H9 (cell line): ENCODE measurements around the gene PIK3C2A. TPM values are rescaled to one million over a fixed set of nuclear protein-coding genes. Genes with fewer than 3 reads are reported as not detected.

Source experiments
- DNase-seq: peaks from one replicate; pipeline ENCODE4 v3.0.0-alpha.2; 2017
- H2AFZ ChIP-seq: one replicate; pipeline ENCODE4 v1.6.1; 2013; ENCODE audit warnings: mild to moderate bottlenecking, low read length, control low read depth, moderate library complexity
- H2AK5ac ChIP-seq: 2 replicates; pipeline ENCODE4 v1.6.1; 2013; ENCODE audit warnings: low read length, control low read depth, mixed read lengths; ENCODE audit not compliant: insufficient read length
- H2BK120ac ChIP-seq: one replicate; pipeline ENCODE4 v1.6.1; 2013; ENCODE audit warnings: low read depth, mild to moderate bottlenecking, low read length, control low read depth, inconsistent platforms; ENCODE audit not compliant: poor library complexity, severe bottlenecking
- H2BK12ac ChIP-seq: 2 replicates; pipeline ENCODE4 v1.6.1; 2013; ENCODE audit warnings: low read length, control low read depth, mixed read lengths, low read depth; ENCODE audit not compliant: insufficient read length
- H2BK15ac ChIP-seq: 2 replicates; pipeline ENCODE4 v1.6.1; 2013; ENCODE audit warnings: low read depth, low read length, control low read depth
- H2BK20ac ChIP-seq: one replicate; pipeline ENCODE4 v1.6.1; 2013; ENCODE audit warnings: low read depth, mild to moderate bottlenecking, low read length, control low read depth, inconsistent platforms; ENCODE audit not compliant: poor library complexity, severe bottlenecking
- H2BK5ac ChIP-seq: 2 replicates; pipeline ENCODE4 v1.6.1; 2013; ENCODE audit warnings: low read length, control low read depth, mixed read lengths; ENCODE audit not compliant: insufficient read length
- H3K14ac ChIP-seq: 2 replicates; pipeline ENCODE4 v1.6.1; 2013; ENCODE audit warnings: low read length, control low read depth; ENCODE audit not compliant: insufficient read depth
- H3K18ac ChIP-seq: 2 replicates; pipeline ENCODE4 v1.6.1; 2013; ENCODE audit warnings: low read depth, mild to moderate bottlenecking, mixed read lengths, low read length, control low read depth; ENCODE audit not compliant: insufficient read length
- H3K23ac ChIP-seq: 2 replicates; pipeline ENCODE4 v1.6.1; 2013; ENCODE audit warnings: low read length, control low read depth, mixed read lengths, low read depth; ENCODE audit not compliant: insufficient read length
- H3K23me2 ChIP-seq: 2 replicates; pipeline ENCODE4 v1.6.1; 2013; ENCODE audit warnings: low read depth, mild to moderate bottlenecking, mixed read lengths, low read length, control low read depth; ENCODE audit not compliant: insufficient read length, poor library complexity, severe bottlenecking
- H3K27ac ChIP-seq: 2 replicates; pipeline ENCODE4 v1.5.1; 2013; ENCODE audit warnings: low read length, control low read depth, mixed read lengths, low read depth; ENCODE audit not compliant: insufficient read length
- H3K27me3 ChIP-seq: 2 replicates; pipeline ENCODE4 v1.6.1; 2013; ENCODE audit warnings: low read length, control low read depth, inconsistent platforms; ENCODE audit not compliant: insufficient read depth
- H3K4ac ChIP-seq: 2 replicates; pipeline ENCODE4 v1.6.1; 2013; ENCODE audit warnings: low read depth, mild to moderate bottlenecking, control low read depth, inconsistent platforms, low read length, moderate library complexity
- H3K4me1 ChIP-seq: 2 replicates; pipeline ENCODE4 v1.6.1; 2013; ENCODE audit warnings: low read length, control low read depth, inconsistent platforms; ENCODE audit not compliant: insufficient read depth
- H3K4me2 ChIP-seq: 2 replicates; pipeline ENCODE4 v1.6.1; 2013; ENCODE audit warnings: low read length, control low read depth, mixed read lengths; ENCODE audit not compliant: insufficient read length, insufficient read depth
- H3K56ac ChIP-seq: 2 replicates; pipeline ENCODE4 v1.6.1; 2013; ENCODE audit warnings: low read depth, mild to moderate bottlenecking, mixed read lengths, low read length, control low read depth; ENCODE audit not compliant: insufficient read length
- H3K79me1 ChIP-seq: 2 replicates; pipeline ENCODE4 v1.6.1; 2013; ENCODE audit warnings: low read depth, mild to moderate bottlenecking, moderate library complexity, low read length, control low read depth, inconsistent platforms; ENCODE audit not compliant: insufficient read depth, poor library complexity, severe bottlenecking
- H3K79me2 ChIP-seq: 2 replicates; pipeline ENCODE4 v1.6.1; 2013; ENCODE audit warnings: low read length, control low read depth, inconsistent platforms; ENCODE audit not compliant: insufficient read depth
- H3K9ac ChIP-seq: 2 replicates; pipeline ENCODE4 v1.6.1; 2013; ENCODE audit warnings: low read length, control low read depth, mixed read lengths; ENCODE audit not compliant: insufficient read length; ENCODE audit errors: extremely low read depth
- H3K9me3 ChIP-seq: one replicate; pipeline ENCODE4 v1.6.1; 2013; ENCODE audit warnings: low read depth, low read length, inconsistent platforms; ENCODE audit not compliant: control insufficient read depth
- H3T11ph ChIP-seq: one replicate; pipeline ENCODE4 v1.6.1; 2013; ENCODE audit warnings: mild to moderate bottlenecking, low read length, control low read depth, inconsistent platforms
- H4K20me1 ChIP-seq: one replicate; pipeline ENCODE4 v1.6.1; 2013; ENCODE audit not compliant: control insufficient read depth, insufficient read length, insufficient read depth
- H4K5ac ChIP-seq: 2 replicates; pipeline ENCODE4 v1.6.1; 2013; ENCODE audit warnings: low read depth, mild to moderate bottlenecking, mixed read lengths, low read length, control low read depth; ENCODE audit not compliant: insufficient read length
- H4K8ac ChIP-seq: replicated peaks from 2 replicates; pipeline ENCODE4 v1.6.1; 2013; ENCODE audit warnings: low read length, control low read depth, mixed read lengths, low read depth; ENCODE audit not compliant: insufficient read length
- H4K91ac ChIP-seq: 2 replicates; pipeline ENCODE4 v1.6.1; 2013; ENCODE audit warnings: low read depth, mild to moderate bottlenecking, moderate library complexity, mixed read lengths, low read length, control low read depth; ENCODE audit not compliant: insufficient read length
- H3K27ac Mint-ChIP-seq, 3 experiments: 2 replicates in 2 of 3; 3 replicates in 1 of 3; pipeline ENCODE4 v1.8.0; 2020 to 2021; ENCODE audit warnings: mixed read lengths in 3 of 3, mild to moderate bottlenecking in 1 of 3, moderate library complexity in 1 of 3
- H3K27me3 Mint-ChIP-seq: 2 replicates; pipeline ENCODE4 v1.8.0; 2021; ENCODE audit warnings: low read depth, mild to moderate bottlenecking, moderate library complexity, mixed read lengths
- H3K36me3 Mint-ChIP-seq, 3 experiments: 2 replicates in 2 of 3; 3 replicates in 1 of 3; pipeline ENCODE4 v1.8.0; 2020 to 2021; ENCODE audit warnings: low read depth in 3 of 3, mixed read lengths in 3 of 3; ENCODE audit not compliant: insufficient read depth in 1 of 3
- H3K4me1 Mint-ChIP-seq, 2 experiments: 2 replicates each; pipeline ENCODE4 v1.8.0; 2020; ENCODE audit warnings: mixed read lengths in 2 of 2
- H3K4me3 Mint-ChIP-seq, 2 experiments: 2 replicates in 1 of 2; 3 replicates in 1 of 2; pipeline ENCODE4 v1.8.0; 2020 to 2021; ENCODE audit warnings: mild to moderate bottlenecking in 2 of 2, mixed read lengths in 2 of 2, moderate library complexity in 1 of 2
- H3K9me3 Mint-ChIP-seq, 2 experiments: 2 replicates in 1 of 2; 3 replicates in 1 of 2; pipeline ENCODE4 v1.8.0; 2020; ENCODE audit warnings: mild to moderate bottlenecking in 2 of 2, mixed read lengths in 2 of 2, moderate library complexity in 1 of 2
- CTCF ChIP-seq: fragments of 200-600 bp; sonication (generic); conservative IDR thresholded peaks from 3 replicates; pipeline ENCODE4 v1.8.0; 2021; ENCODE audit warnings: antibody characterized with exemption, mild to moderate bottlenecking
- WGBS: extraction: QIAGEN DNeasy Blood & Tissue Kit; methylation state at CpG from one replicate; pipeline ENCODE4 v1.1.7; 2013; ENCODE audit warnings: missing lambda C conversion rate, low lambda C conversion rate, mixed read lengths; ENCODE audit not compliant: insufficient read length; ENCODE audit errors: extremely low coverage; 5-methylcytosine and 5-hydroxymethylcytosine counted together
- total RNA-seq: library from RNA; stranded (reverse); gene quantifications from 2 replicates; pipeline ENCODE4 v1.2.1, GENCODE V29; 2021

PIK3C2A gene
- total RNA-seq, 1 experiment from 2014 or later, result 82.6 TPM

DNA sequence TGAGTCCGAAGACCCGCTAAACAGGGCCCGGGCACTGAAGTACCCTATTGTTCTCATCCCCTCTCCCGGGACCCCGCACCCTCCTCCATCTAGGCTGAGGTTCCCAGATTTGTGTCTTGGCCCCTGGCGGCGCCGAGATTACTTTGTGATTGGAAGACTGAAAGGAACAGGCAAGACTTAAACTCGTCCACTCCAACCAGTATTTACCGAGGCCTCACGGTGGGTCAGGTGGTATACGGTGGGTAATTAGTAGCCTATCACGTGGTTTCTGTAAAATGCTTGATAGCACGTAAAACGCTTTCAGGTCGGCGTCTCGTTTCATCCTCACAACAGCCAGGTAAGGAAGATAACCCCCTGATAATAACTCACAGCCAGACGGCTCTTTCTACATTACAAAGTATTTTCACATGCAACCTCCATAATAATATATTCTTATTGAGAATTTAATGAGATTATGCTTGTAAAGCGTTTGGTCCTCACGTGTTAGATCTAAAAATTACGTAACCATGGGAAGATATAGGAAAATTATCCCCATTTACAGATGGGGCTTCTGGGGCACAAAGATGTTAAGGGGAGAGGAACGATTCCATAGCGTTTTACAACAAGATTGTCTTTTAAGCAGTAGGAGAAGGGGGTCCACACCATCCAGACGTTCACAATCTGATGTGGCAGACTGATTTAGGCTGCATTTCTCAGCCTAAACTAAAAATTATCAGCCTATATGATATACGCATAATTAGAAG, 642 bp upstream of the PIK3C2A start:
- Mint-ChIP-seq H3K27ac (peak overlapping the region; percentile 98 to 99 (median 99)), H3K9me3 (no peaks in the 10 kb centered on the region; a peak in 1 of 5 replicates), H3K4me1 (peaks cover 22 to 29% of the 10 kb centered on the region in 2 experiments), H3K27me3 (no peaks in the 10 kb centered on the region), H3K36me3 (peaks cover 14 to 22% (median 16%) of the 10 kb centered on the region in 3 experiments), H3K4me3 (peak overlapping the region; percentile 96 to 98)
- Histone ChIP-seq H2AFZ (peak overlapping the region; percentile 27), H4K5ac (peak overlapping the region; percentile 80), H3K27ac (peak overlapping the region; percentile 93), H2BK120ac (peak overlapping the region; percentile 91), H2BK12ac (peak overlapping the region; percentile 7), H3K18ac (peak overlapping the region; percentile 99), H3K4me1 (no peaks in the 10 kb centered on the region), H2BK5ac (peak overlapping the region; percentile 31), H2BK15ac (no peak overlapping the region), H4K91ac (peak overlapping the region; percentile 46), H4K20me1 (no peaks in the 10 kb centered on the region), H3K79me2 (peaks cover 23% of the 10 kb centered on the region; the same call in 1 of the 2 replicates), H2AK5ac (no peak overlapping the region), H3K14ac (peak overlapping the region; percentile 99), H3K27me3 (no peaks in the 10 kb centered on the region), H3T11ph (peak overlapping the region; percentile 4), H3K9ac (peak overlapping the region; percentile 89), H3K4ac (peak overlapping the region; percentile 76; the same call in 1 of the 2 replicates), H3K4me2 (peak overlapping the region; percentile 90), H3K79me1 (no peaks in the 10 kb centered on the region), H3K23me2 (peaks cover 5% of the 10 kb centered on the region), H3K9me3 (no peaks in the 10 kb centered on the region), H4K8ac (no peak overlapping the region), H2BK20ac (no peak overlapping the region), H3K56ac (peak overlapping the region; percentile 64), H3K23ac (no peak overlapping the region)
- DNase-seq, result peak; percentile 79
- no CpG with 5 or more reads among the region's 26 CpGs for WGBS
- no peak for TF ChIP-seq CTCF
